HG03378 (cell line): Measurements from ENCODE around the gene PRSS50.

Experiments used
- ATAC-seq: cut with Tn5 transposase; IDR thresholded peaks from one replicate; pipeline ENCODE4 v1.9.1; 2021; ENCODE audit warnings: mild to moderate bottlenecking, moderate library complexity; ENCODE audit not compliant: unreplicated experiment

Gene PRSS50

GRCh38 chr3:46671541-46672348 lies 45.9 kb downstream of the PRSS50 start:
- ATAC-seq, result no peak

- no peak for ATAC-seq
Measured at GRCh38 chr3:46670891-46671427, 46.7 kb downstream of the PRSS50 start.

- no peak for ATAC-seq
Measured at GRCh38 chr3:46670000-46670890, 47.4 kb downstream of the PRSS50 start.

- no peak for ATAC-seq
Measured at GRCh38 chr3:46669191-46669999, 48.3 kb downstream of the PRSS50 start.

- no peak for ATAC-seq
Measured at GRCh38 chr3:46668591-46668990, 49.1 kb downstream of the PRSS50 start.

- no peak for ATAC-seq
Measured at GRCh38 chr3:46668116-46668515, 49.6 kb downstream of the PRSS50 start.

GRCh38 chr3:46667657-46668056 lies 50.0 kb downstream of the PRSS50 start:
- ATAC-seq, result no peak

GRCh38 chr3:46667061-46667621 lies 50.5 kb downstream of the PRSS50 start:
- ATAC-seq, result no peak

- ATAC-seq, result no peak
Measured at GRCh38 chr3:46666453-46666845, 51.2 kb downstream of the PRSS50 start.

GRCh38 chr3:46665763-46666452 lies 51.8 kb downstream of the PRSS50 start:
- ATAC-seq, result no peak

- ATAC-seq, result no peak
Measured at GRCh38 chr3:46664971-46665762, 52.5 kb downstream of the PRSS50 start.

- no peak for ATAC-seq
Measured at GRCh38 chr3:46664188-46664970, 53.3 kb downstream of the PRSS50 start.

- ATAC-seq, result no peak
Measured at GRCh38 chr3:46663591-46664135, 54.0 kb downstream of the PRSS50 start.

GRCh38 chr3:46662771-46663551 lies 54.7 kb downstream of the PRSS50 start:
- ATAC-seq, result no peak
